GM18873 (cell line): Measurements from ENCODE around the gene PDXDC1.
A peak's percentile ranks its signal among the peaks of the same experiment; 100 is the strongest.
"Not testable (repeated sequence)": the region's sequence is repeated elsewhere in the genome, so short reads cannot be mapped to it uniquely, and the experiment has no call there.

Experiments used
- ATAC-seq: cut with Tn5 transposase; IDR thresholded peaks from one replicate; pipeline ENCODE4 v1.9.1; 2021; ENCODE audit warnings: mild to moderate bottlenecking, moderate library complexity, moderate number of reproducible peaks; ENCODE audit not compliant: unreplicated experiment, low FRiP score

PDXDC1 gene

GRCh38 chr16:15057681-15058417 lies 83.0 kb downstream of the PDXDC1 start:
- no peak for ATAC-seq

- no peak for ATAC-seq
These were observed 84.5 kb downstream of the PDXDC1 start for GRCh38 chr16:15059324-15059723.

- ATAC-seq = not testable (repeated sequence)
These were observed 87.4 kb downstream of the PDXDC1 start for GRCh38 chr16:15062085-15062810.

- ATAC-seq = not testable (repeated sequence)
These were observed 91.1 kb downstream of the PDXDC1 start for GRCh38 chr16:15065961-15066360.

GRCh38 chr16:15066690-15067089 lies 91.9 kb downstream of the PDXDC1 start:
- not testable (repeated sequence) for ATAC-seq

- not testable (repeated sequence) for ATAC-seq
These were observed 96.2 kb downstream of the PDXDC1 start for GRCh38 chr16:15071013-15071412.

- ATAC-seq = not testable (repeated sequence)
These were observed 97.3 kb downstream of the PDXDC1 start for GRCh38 chr16:15071916-15072769.

GRCh38 chr16:15073101-15073500 lies 98.3 kb downstream of the PDXDC1 start:
- no peak for ATAC-seq

- not testable (repeated sequence) for ATAC-seq
These were observed 101.3 kb downstream of the PDXDC1 start for GRCh38 chr16:15076161-15076560.

GRCh38 chr16:15080883-15081282 lies 106.1 kb downstream of the PDXDC1 start:
- not testable (repeated sequence) for ATAC-seq

- ATAC-seq = not testable (repeated sequence)
These were observed 108.0 kb downstream of the PDXDC1 start for GRCh38 chr16:15082788-15083187.

- not testable (repeated sequence) for ATAC-seq
These were observed 115.9 kb downstream of the PDXDC1 start for GRCh38 chr16:15090663-15091269.

GRCh38 chr16:15093571-15093954 lies 118.7 kb downstream of the PDXDC1 start:
- not testable (repeated sequence) for ATAC-seq

- peak; percentile 97 for ATAC-seq
These were observed 119.4 kb downstream of the PDXDC1 start, which contains the start of gene RRN3 for GRCh38 chr16:15093955-15094827. Gene RRN3 (minus strand): TSS chr16:15094272. CDS start chr16:15094233, 39 bp downstream.

- ATAC-seq = not testable (repeated sequence)
These were observed 121.8 kb downstream of the PDXDC1 start for GRCh38 chr16:15096583-15096972.

- ATAC-seq = not testable (repeated sequence)
These were observed 124.6 kb downstream of the PDXDC1 start for GRCh38 chr16:15099366-15099909.

GRCh38 chr16:15100372-15100987 lies 125.7 kb downstream of the PDXDC1 start:
- ATAC-seq = not testable (repeated sequence)

- ATAC-seq = not testable (repeated sequence)
These were observed 153.0 kb downstream of the PDXDC1 start for GRCh38 chr16:15127641-15128425.
